GM21786 (cell line): ENCODE measurements around the gene P2RY6.
"Not testable (repeated sequence)": the region's sequence is repeated elsewhere in the genome, so short reads cannot be mapped to it uniquely, and the experiment has no call there.

Experiments
- ATAC-seq: cut with Tn5 transposase; IDR thresholded peaks from one replicate; pipeline ENCODE4 v1.9.1; 2021; ENCODE audit not compliant: unreplicated experiment

The P2RY6 gene

GRCh38 chr11:73259406-73260126 lies 12.6 kb upstream of the P2RY6 start:
- ATAC-seq: no peak

- no peak for ATAC-seq
Measured at GRCh38 chr11:73260127-73260457, 12.0 kb upstream of the P2RY6 start.

- no peak for ATAC-seq
Measured at GRCh38 chr11:73262851-73263495, 9.2 kb upstream of the P2RY6 start.

- no peak for ATAC-seq
Measured at GRCh38 chr11:73263640-73264039, 8.5 kb upstream of the P2RY6 start.

- no peak for ATAC-seq
Measured at GRCh38 chr11:73265278-73265810, 6.8 kb upstream of the P2RY6 start.

GRCh38 chr11:73265853-73266645 lies 6.1 kb upstream of the P2RY6 start:
- ATAC-seq: no peak

GRCh38 chr11:73266646-73267020 lies 5.5 kb upstream of the P2RY6 start:
- no peak for ATAC-seq

GRCh38 chr11:73267122-73267846 lies 4.9 kb upstream of the P2RY6 start:
- no peak for ATAC-seq

- ATAC-seq: no peak
Measured at GRCh38 chr11:73267906-73268540, 4.1 kb upstream of the P2RY6 start.

- ATAC-seq: no peak
Measured at GRCh38 chr11:73268671-73269271, 3.4 kb upstream of the P2RY6 start.

GRCh38 chr11:73269459-73270015 lies 2.6 kb upstream of the P2RY6 start:
- ATAC-seq: no peak

- ATAC-seq: no peak
Measured at GRCh38 chr11:73270016-73270854, 1.9 kb upstream of the P2RY6 start.

- ATAC-seq: no peak
Measured at GRCh38 chr11:73270855-73271477, 1.2 kb upstream of the P2RY6 start.

- ATAC-seq: not testable (repeated sequence)
Measured at GRCh38 chr11:73271478-73271865, 666 bp upstream of the P2RY6 start.

GRCh38 chr11:73272680-73273038 lies 521 bp downstream of the P2RY6 start:
- ATAC-seq: no peak

GRCh38 chr11:73273222-73273895 lies 1.2 kb downstream of the P2RY6 start:
- ATAC-seq: no peak

- ATAC-seq: not testable (repeated sequence)
Measured at GRCh38 chr11:73274191-73274590, 2.1 kb downstream of the P2RY6 start.

GRCh38 chr11:73274722-73275380 lies 2.7 kb downstream of the P2RY6 start:
- ATAC-seq: no peak
